GM12872 (cell line): ENCODE measurements around the gene PINK1.

Experiments
- CTCF ChIP-seq: IDR thresholded peaks from 3 replicates; pipeline ENCODE4 v1.5.1; 2011; ENCODE audit warnings: low read depth, mild to moderate bottlenecking, low read length, moderate library complexity; ENCODE audit not compliant: insufficient read depth

PINK1 gene

GRCh38 chr1:20668581-20668980 lies 35.3 kb downstream of the PINK1 start:
- TF ChIP-seq CTCF = no peak

GRCh38 chr1:20670936-20671335 lies 37.7 kb downstream of the PINK1 start:
- no peak for TF ChIP-seq CTCF

GRCh38 chr1:20672265-20672632 lies 39.0 kb downstream of the PINK1 start:
- TF ChIP-seq CTCF = no peak

- TF ChIP-seq CTCF = no peak
These were observed 45.3 kb downstream of the PINK1 start for GRCh38 chr1:20678599-20678998.

- no peak for TF ChIP-seq CTCF
These were observed 47.0 kb downstream of the PINK1 start for GRCh38 chr1:20680269-20680668.

GRCh38 chr1:20681999-20682398 lies 48.7 kb downstream of the PINK1 start:
- no peak for TF ChIP-seq CTCF

GRCh38 chr1:20682571-20683236 lies 49.4 kb downstream of the PINK1 start:
- no peak for TF ChIP-seq CTCF
